GM12878 (cell line): ENCODE measurements around the gene SMTNL1. TPM values are rescaled to one million over a fixed set of nuclear protein-coding genes. Genes with fewer than 3 reads are reported as not detected.

Experiments used
- ATAC-seq: fragments of 200-7000 bp; cut with Tn5 transposase; 3 replicates; pipeline ENCODE4 v1.9.1; 2020; ENCODE audit warnings: mild to moderate bottlenecking, moderate library complexity
- BruUV-seq: library from RNA; stranded (reverse); fragments of 400-500 nt; replicated peaks from 2 replicates; lab custom pipeline; 2021; lab: Mats Ljungman, UMichigan
- CTCF ChIA-PET: fragments of 300-600 bp; sonication (Branson Sonifier 250); formaldehyde crosslinking; extraction: SDS; loops from one replicate; lab custom pipeline; 2021; ENCODE audit warnings: inconsistent platforms; lab: Yijun Ruan, JAX
- POLR2A ChIA-PET: fragments of 350-600 bp; formaldehyde crosslinking; extraction: SDS; loops from one replicate; lab custom pipeline; 2021; ENCODE audit warnings: inconsistent platforms; lab: Charles Lee
- RAD21 ChIA-PET: fragments of 300-600 bp; sonication (Branson Sonifier 250); formaldehyde crosslinking; loops from one replicate; lab custom pipeline; 2023; ENCODE audit warnings: antibody characterized with exemption; ENCODE audit not compliant: unreplicated experiment; lab: Charles Lee
- SMC1A ChIA-PET: fragments of 300-600 bp; sonication (Branson Sonifier 250); formaldehyde crosslinking; loops from one replicate; lab custom pipeline; 2023; ENCODE audit not compliant: unreplicated experiment, uncharacterized antibody; lab: Charles Lee
- DNase-seq: peaks from one replicate; pipeline ENCODE4 v3.0.0-alpha.2; 2011; ENCODE audit warnings: low read depth, low spot score
- FAIRE-seq: peaks from 3 replicates; lab custom pipeline; 2011; peaks lifted over from hg19 to GRCh38; lab: Jason Lieb, UNC
- H2AFZ ChIP-seq: 2 replicates; pipeline ENCODE4 v1.6.0; 2011; ENCODE audit warnings: low read depth, low read length, control low read depth; ENCODE audit not compliant: control insufficient read depth
- H3K27ac ChIP-seq: 2 replicates; pipeline ENCODE4 v1.5.1; 2011; ENCODE audit warnings: control low read depth; ENCODE audit not compliant: control insufficient read depth, insufficient read depth
- H3K27me3 ChIP-seq, 2 experiments: replicated peaks in 1 of 2; 2 replicates each; pipeline versions ENCODE4 v1.6.0 to v1.6.1; 2011; ENCODE audit warnings: low read length in 1 of 2; ENCODE audit not compliant: control insufficient read depth in 2 of 2, insufficient read depth in 2 of 2
- H3K36me3 ChIP-seq, 2 experiments: 2 replicates each; pipeline ENCODE4 v1.5.1; 2011; ENCODE audit warnings: low read length in 1 of 2; ENCODE audit not compliant: control insufficient read depth in 2 of 2, insufficient read depth in 2 of 2
- H3K4me1 ChIP-seq: 2 replicates; pipeline ENCODE4 v1.6.1; 2011; ENCODE audit warnings: mild to moderate bottlenecking, low read length, moderate library complexity, mixed read lengths; ENCODE audit not compliant: control insufficient read depth, insufficient read depth
- H3K4me2 ChIP-seq: 2 replicates; pipeline ENCODE4 v1.6.0; 2011; ENCODE audit warnings: control low read depth; ENCODE audit not compliant: control insufficient read depth, insufficient read depth
- H3K4me3 ChIP-seq: fragments of 200-600 bp; sonication (generic); 2 replicates; pipeline ENCODE4 v1.5.1; 2016
- H3K79me2 ChIP-seq: 2 replicates; pipeline ENCODE4 v1.6.0; 2011; ENCODE audit warnings: low read length; ENCODE audit not compliant: control insufficient read depth, insufficient read depth
- H3K9ac ChIP-seq: 2 replicates; pipeline ENCODE4 v1.8.0; 2011; ENCODE audit warnings: low read length, control low read depth, mixed read lengths; ENCODE audit not compliant: control insufficient read depth, insufficient read depth
- H3K9me3 ChIP-seq: replicated peaks from 3 replicates; pipeline ENCODE4 v1.5.1; 2011; ENCODE audit warnings: mild to moderate bottlenecking, low read length; ENCODE audit not compliant: control insufficient read depth, insufficient read depth
- H4K20me1 ChIP-seq: 2 replicates; pipeline ENCODE4 v1.6.0; 2011; ENCODE audit not compliant: control insufficient read depth, insufficient read depth
- KAT2A ChIP-seq: conservative IDR thresholded peaks from 2 replicates; pipeline ENCODE4 v1.6.1; 2011; ENCODE audit warnings: low read depth, low read length; ENCODE audit not compliant: control insufficient read depth
- WGBS: methylation state at CpG from one replicate; pipeline ENCODE4 v1.1.6; 2016; ENCODE audit warnings: low lambda C conversion rate; ENCODE audit not compliant: insufficient replicate concordance, insufficient coverage; ENCODE audit errors: missing lambda C conversion rate; 5-methylcytosine and 5-hydroxymethylcytosine counted together
- in situ Hi-C: fragments of 300-500 bp; cut with MboI; formaldehyde crosslinking; loops from 9 replicates; pipeline ENCODE4 v1.14.3; 2018; ENCODE audit warnings: mixed read lengths
- intact Hi-C: fragments of 100-400 bp; cut with micrococcal nuclease; formaldehyde crosslinking; loops from one replicate; pipeline ENCODE4 v1.14.2; 2022; ENCODE audit not compliant: unreplicated experiment
- polyA plus RNA-seq, 11 experiments: library from polyadenylated mRNA; depleted of rRNA in 4 of 11; unstranded in 6 of 11; stranded (reverse) in 5 of 11; fragments of >200 nt; fragmentation: Nextera tagmentation in 4 of 11; fragmentation: Illumina TruSeq in 1 of 11; extraction: Ambion mirVana in 4 of 11; extraction: Trizol in 1 of 11; gene quantifications; 1 replicate in 1 of 11; 2 replicates in 10 of 11; pipeline versions ENCODE4 v1.2.1 to v1.2.3, GENCODE V29; 2011 to 2016; ENCODE audit warnings: inconsistent platforms in 2 of 11, missing spikeins in 2 of 11, low read depth in 1 of 11
- total RNA-seq, 4 experiments: library from RNA; depleted of rRNA in 3 of 4; stranded (reverse); fragments of >200 nt in 3 of 4; fragmentation: Illumina TruSeq in 1 of 4; extraction: Trizol in 1 of 4; gene quantifications; 2 replicates each; pipeline versions ENCODE4 v1.2.1 to v1.2.3, GENCODE V29; 2013 to 2021
- TF ChIP-seq, protein P1 (sequence below): fragments of 450-650 bp; IDR thresholded peaks from 2 replicates; pipeline ENCODE4 v1.6.1; 2017; ENCODE audit warnings: antibody characterized with exemption, mild to moderate bottlenecking, moderate library complexity

The SMTNL1 gene
- total and polyA plus RNA-seq, 10 of the 15 experiments (the other 5 are each of a cell fraction or from before 2014, with no cell fraction given): 0.06 to 0.17 (median 0.10) TPM; not detected in 7

DNA sequence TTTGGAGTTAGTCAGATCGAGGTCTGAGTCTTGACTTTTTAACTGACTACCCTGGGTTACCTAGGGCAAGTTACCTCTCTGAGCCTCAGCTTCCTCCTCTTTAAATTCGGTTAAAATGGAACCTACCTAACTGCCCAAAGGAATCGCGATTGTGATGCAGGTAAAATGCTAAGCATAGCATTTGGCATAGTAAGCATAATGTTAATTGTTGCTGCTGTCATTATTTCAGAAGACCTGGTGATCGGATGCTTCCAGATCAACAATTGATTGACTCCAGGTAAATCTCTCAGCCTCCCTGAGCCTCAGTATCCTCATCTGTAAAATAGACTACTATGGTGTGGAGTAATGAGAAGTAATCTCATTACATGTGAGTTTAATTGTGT lies 21.3 kb upstream of the SMTNL1 start:
- no TSS peak for BruUV-seq
- H3K4me2 ChIP-seq: peak overlapping the region; percentile 95
- H3K4me1 ChIP-seq: no peaks in the 10 kb centered on the region
- no peaks in the 10 kb centered on the region for H3K27me3 ChIP-seq
- H3K27ac ChIP-seq: no peak overlapping the region; the same call in 1 of the 2 replicates
- peak overlapping the region; percentile 90 for H3K4me3 ChIP-seq
- WGBS: 17% methylated on average over 5 of the region's 5 CpGs
- ChIA-PET CTCF (interaction anchor here (0.7 to 10.6 kb wide), 10 partner anchors 9 to 170 kb away, joined by 3 to 158 read pairs (median 8); partner anchors contain the start of gene RTN4RL2), POLR2A (interaction anchor here (1.0 to 1.6 kb wide), 3 partner anchors 22 to 196 kb away, joined by 3 to 4 read pairs (median 3); partner anchors contain the start of genes MED19 and TMX2), RAD21 (interaction anchor here (1.0 to 8.2 kb wide), 6 partner anchors 11 to 170 kb away, joined by 3 to 46 read pairs (median 6); no protein-coding TSS in a partner anchor)
- no peaks in the 10 kb centered on the region for H3K36me3 ChIP-seq
- peaks cover 11% of the 10 kb centered on the region for H3K79me2 ChIP-seq
- no peak for ATAC-seq
- no peaks in the 10 kb centered on the region for H3K9me3 ChIP-seq
- intact Hi-C loops: no loop called here
- no peak for DNase-seq
- H4K20me1 ChIP-seq: no peaks in the 10 kb centered on the region
- peak; percentile 38 for FAIRE-seq
- peak overlapping the region; percentile 81 for H3K9ac ChIP-seq
- in situ Hi-C loops: no loop called here
- TF ChIP-seq, protein P1, sequence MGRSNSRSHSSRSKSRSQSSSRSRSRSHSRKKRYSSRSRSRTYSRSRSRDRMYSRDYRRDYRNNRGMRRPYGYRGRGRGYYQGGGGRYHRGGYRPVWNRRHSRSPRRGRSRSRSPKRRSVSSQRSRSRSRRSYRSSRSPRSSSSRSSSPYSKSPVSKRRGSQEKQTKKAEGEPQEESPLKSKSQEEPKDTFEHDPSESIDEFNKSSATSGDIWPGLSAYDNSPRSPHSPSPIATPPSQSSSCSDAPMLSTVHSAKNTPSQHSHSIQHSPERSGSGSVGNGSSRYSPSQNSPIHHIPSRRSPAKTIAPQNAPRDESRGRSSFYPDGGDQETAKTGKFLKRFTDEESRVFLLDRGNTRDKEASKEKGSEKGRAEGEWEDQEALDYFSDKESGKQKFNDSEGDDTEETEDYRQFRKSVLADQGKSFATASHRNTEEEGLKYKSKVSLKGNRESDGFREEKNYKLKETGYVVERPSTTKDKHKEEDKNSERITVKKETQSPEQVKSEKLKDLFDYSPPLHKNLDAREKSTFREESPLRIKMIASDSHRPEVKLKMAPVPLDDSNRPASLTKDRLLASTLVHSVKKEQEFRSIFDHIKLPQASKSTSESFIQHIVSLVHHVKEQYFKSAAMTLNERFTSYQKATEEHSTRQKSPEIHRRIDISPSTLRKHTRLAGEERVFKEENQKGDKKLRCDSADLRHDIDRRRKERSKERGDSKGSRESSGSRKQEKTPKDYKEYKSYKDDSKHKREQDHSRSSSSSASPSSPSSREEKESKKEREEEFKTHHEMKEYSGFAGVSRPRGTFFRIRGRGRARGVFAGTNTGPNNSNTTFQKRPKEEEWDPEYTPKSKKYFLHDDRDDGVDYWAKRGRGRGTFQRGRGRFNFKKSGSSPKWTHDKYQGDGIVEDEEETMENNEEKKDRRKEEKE: no peak
- TF ChIP-seq, all 136 proteins: peak for 0
- H2AFZ ChIP-seq: peak overlapping the region; percentile 90
- SMC1A ChIA-PET: interaction anchor here (0.9 to 5.4 kb wide), 8 partner anchors 8 to 59 kb away, joined by 3 to 47 read pairs (median 5); no protein-coding TSS in a partner anchor

DNA sequence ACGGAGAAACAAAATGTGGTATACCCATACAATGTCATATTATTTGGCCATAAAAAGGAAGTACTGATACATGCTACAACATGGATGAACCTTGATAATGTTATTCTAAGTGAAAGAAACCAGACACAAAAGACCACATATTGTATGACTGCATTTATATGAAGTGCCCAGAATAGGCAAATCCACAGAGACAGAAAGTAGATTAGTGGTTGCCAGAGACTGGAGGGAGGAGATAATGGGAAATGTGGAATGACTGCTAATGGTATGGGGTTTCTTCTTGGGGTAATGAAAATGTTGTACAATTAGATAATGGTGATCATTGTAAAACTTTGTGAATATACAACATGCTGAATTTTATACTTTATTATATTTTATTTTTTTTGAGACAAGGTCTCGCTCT lies 16.3 kb upstream of the SMTNL1 start:
- 85% methylated on average over 2 of the region's 2 CpGs for WGBS
- Histone ChIP-seq H3K4me1 (no peaks in the 10 kb centered on the region), H3K9ac (no peak overlapping the region), H3K27me3 (no peaks in the 10 kb centered on the region), H2AFZ (no peak overlapping the region), H3K9me3 (no peaks in the 10 kb centered on the region), H3K27ac (no peak overlapping the region), H3K79me2 (no peaks in the 10 kb centered on the region), H4K20me1 (no peaks in the 10 kb centered on the region), H3K4me3 (no peak overlapping the region), H3K36me3 (no peaks in the 10 kb centered on the region), H3K4me2 (no peak overlapping the region)
- no TSS peak for BruUV-seq
- CTCF ChIA-PET: interaction anchor here (0.6 to 10.6 kb wide), 4 partner anchors 16 to 120 kb away, joined by 4 to 158 read pairs (median 40); partner anchors contain the start of gene RTN4RL2
- RAD21 ChIA-PET: no interaction called here
- FAIRE-seq (no peak), ATAC-seq (no peak), DNase-seq (no peak)
- POLR2A ChIA-PET: no interaction called here
- SMC1A ChIA-PET: no interaction called here
- intact Hi-C loops (no loop called here), in situ Hi-C loops (no loop called here)
- TF ChIP-seq KAT2A: no peak
